ENCODE data around the gene KRTAP1-5. TPM values are rescaled to one million over a fixed set of nuclear protein-coding genes. Genes with fewer than 3 reads are reported as not detected.
"Not testable (repeated sequence)": the region's sequence is repeated elsewhere in the genome, so short reads cannot be mapped to it uniquely, and the experiment has no call there.

The KRTAP1-5 gene
- total RNA-seq, 1 donor from 2014 or later = not detected

DNA sequence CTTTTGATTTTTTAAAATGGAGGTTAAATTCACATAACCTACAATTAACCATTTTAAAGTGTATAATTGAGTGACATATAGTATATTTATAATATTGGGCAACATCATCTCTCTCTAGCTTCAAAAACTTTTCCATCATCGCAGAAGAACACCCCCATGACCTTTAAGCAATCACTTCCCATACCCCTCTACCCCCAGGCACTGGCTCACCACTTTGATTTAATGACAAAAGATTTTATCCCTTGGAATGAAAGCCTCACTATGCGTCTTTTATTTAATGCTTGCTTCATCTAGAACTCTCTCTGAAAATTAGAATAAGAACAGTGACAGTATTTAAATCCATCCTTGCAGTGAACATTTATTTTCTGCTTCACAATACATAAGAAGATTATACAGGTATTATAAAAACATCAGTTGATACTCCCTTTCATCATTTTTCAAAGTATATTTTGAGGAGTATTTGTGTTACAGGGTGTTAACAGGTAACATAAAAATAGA is 10.9 kb upstream of the KRTAP1-5 start:
- H3K36me3 ChIP-seq = no peaks in the 10 kb centered on the region
- intact Hi-C loops (cut with DNase I) = no loop called here
- no peaks in the 10 kb centered on the region for H3K27me3 ChIP-seq (ENCODE audit: low read depth)
- H3K4me3 ChIP-seq = no peak overlapping the region
- no peaks in the 10 kb centered on the region for H3K4me1 ChIP-seq
- H3K9me3 ChIP-seq = no peaks in the 10 kb centered on the region
- TF ChIP-seq, protein P1, sequence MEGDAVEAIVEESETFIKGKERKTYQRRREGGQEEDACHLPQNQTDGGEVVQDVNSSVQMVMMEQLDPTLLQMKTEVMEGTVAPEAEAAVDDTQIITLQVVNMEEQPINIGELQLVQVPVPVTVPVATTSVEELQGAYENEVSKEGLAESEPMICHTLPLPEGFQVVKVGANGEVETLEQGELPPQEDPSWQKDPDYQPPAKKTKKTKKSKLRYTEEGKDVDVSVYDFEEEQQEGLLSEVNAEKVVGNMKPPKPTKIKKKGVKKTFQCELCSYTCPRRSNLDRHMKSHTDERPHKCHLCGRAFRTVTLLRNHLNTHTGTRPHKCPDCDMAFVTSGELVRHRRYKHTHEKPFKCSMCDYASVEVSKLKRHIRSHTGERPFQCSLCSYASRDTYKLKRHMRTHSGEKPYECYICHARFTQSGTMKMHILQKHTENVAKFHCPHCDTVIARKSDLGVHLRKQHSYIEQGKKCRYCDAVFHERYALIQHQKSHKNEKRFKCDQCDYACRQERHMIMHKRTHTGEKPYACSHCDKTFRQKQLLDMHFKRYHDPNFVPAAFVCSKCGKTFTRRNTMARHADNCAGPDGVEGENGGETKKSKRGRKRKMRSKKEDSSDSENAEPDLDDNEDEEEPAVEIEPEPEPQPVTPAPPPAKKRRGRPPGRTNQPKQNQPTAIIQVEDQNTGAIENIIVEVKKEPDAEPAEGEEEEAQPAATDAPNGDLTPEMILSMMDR (IDR thresholded peaks at IDR 0.05) = no peak
- ATAC-seq (no peak), DNase-seq (no peak)
- H3K27ac ChIP-seq = no peak overlapping the region

DNA sequence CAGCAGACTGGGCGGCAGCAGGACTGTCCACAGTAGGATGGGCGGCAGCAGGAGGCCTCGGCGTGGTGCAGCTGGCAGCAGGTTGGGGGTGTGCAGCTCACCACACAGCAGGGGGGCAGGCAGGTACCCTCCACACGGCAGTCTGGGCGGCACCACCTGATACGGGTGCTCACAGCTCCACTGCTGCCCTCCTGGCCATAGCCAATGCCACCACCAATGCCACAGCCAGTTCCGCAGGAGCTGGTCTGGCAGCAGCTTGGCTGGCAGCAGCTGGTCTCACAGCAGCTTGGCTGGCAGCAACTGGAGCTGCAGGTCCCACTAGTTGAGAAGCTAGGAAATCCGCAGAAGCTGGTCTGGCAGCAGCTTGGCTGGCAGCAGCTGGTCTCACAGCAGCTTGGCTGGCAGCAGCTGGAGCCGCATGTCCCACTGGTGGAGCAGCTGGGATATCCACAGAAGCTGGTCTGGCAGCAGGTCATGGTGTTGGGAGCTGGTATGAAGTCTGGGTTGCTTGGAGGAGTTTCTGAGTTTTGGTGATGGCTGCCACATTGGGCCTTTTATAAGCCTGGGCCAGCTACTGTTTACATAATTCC is 7.4 kb upstream of the KRTAP1-5 start, which contains the start of gene KRTAP1-3:
TSS of gene KRTAP1-3 (minus strand) at position 529 of the 590 bp plus-strand sequence. CDS start at position 476, 53 bp downstream.
- H3K9me3 ChIP-seq; H3K36me3 ChIP-seq; H3K27ac ChIP-seq; H3K27me3 ChIP-seq (ENCODE audit: low read depth); DNase-seq; ATAC-seq; intact Hi-C loops (cut with DNase I); H3K4me3 ChIP-seq; H3K4me1 ChIP-seq: not testable (repeated sequence)

DNA sequence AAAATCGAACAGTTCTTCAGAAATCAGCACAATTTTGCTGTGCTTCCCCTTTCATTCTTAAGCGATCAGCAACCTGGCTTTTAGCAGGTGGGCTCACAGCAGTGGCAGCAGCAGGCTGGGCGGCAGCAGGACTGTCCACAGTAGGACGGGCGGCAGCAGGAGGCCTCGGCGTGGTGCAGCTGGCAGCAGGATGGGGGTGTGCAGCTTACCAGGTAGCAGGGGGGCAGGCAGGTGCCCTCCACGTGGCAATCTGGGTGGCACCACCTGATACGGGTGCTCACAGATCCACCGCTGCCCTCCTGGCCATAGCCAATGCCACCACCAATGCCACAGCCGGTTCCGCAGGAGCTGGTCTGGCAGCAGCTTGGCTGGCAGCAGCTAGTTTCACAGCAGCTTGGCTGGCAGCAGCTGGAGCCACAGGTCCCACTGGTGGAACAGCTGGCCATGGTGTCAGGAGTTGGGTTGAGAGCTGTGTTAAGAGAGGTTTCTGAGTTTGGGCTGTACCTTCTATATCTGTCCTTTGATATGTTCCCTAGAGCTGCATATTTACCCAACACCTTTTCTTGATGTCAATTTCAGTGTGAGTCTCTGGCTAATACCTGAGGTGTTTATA is 2.7 kb upstream of the KRTAP1-5 start, which contains the start of gene KRTAP1-4:
TSS of gene KRTAP1-4 (minus strand) at position 563 of the 613 bp plus-strand sequence. CDS start at position 446, 117 bp downstream.
- Histone ChIP-seq H3K9me3 (no peaks in the 10 kb centered on the region), H3K4me1 (no peaks in the 10 kb centered on the region), H3K27ac (no peak within 1 kb of the TSS), H3K4me3 (no peak within 1 kb of the TSS), H3K36me3 (no peaks in the 10 kb centered on the region), H3K27me3 (ENCODE audit: low read depth) (no peaks in the 10 kb centered on the region)
- TF ChIP-seq, protein P1 (IDR thresholded peaks at IDR 0.05) = no peak
- intact Hi-C loops (cut with DNase I) = no loop called here
- DNase-seq = no peak
- no peak for ATAC-seq

DNA sequence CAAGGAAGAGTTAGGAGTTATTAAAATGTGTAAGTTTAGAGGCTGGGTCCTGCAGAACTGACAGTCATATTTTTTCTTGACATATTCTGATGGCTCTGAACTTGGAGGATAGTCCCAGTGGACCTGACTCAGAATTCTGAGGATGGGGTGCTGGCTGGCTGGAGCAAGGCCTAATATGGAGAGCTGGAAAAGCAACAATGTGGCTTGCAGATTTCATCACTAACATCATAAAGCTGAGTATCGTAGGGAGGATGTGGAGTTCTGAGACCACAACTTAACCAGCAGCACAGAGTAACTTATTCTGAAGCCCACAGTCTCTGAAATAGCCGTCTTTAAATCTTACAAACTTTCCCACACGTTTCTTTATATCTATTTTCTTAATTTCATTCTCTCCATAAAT is 2.3 kb downstream of the KRTAP1-5 start:
- no peaks in the 10 kb centered on the region for H3K27me3 ChIP-seq (ENCODE audit: low read depth)
- no peak overlapping the region for H3K4me3 ChIP-seq
- TF ChIP-seq, protein P1 (IDR thresholded peaks at IDR 0.05) = no peak
- no peaks in the 10 kb centered on the region for H3K36me3 ChIP-seq
- no peaks in the 10 kb centered on the region for H3K9me3 ChIP-seq
- H3K27ac ChIP-seq = no peak overlapping the region
- ATAC-seq (no peak), DNase-seq (no peak)
- intact Hi-C loops (cut with DNase I) = no loop called here
- H3K4me1 ChIP-seq = no peaks in the 10 kb centered on the region

DNA sequence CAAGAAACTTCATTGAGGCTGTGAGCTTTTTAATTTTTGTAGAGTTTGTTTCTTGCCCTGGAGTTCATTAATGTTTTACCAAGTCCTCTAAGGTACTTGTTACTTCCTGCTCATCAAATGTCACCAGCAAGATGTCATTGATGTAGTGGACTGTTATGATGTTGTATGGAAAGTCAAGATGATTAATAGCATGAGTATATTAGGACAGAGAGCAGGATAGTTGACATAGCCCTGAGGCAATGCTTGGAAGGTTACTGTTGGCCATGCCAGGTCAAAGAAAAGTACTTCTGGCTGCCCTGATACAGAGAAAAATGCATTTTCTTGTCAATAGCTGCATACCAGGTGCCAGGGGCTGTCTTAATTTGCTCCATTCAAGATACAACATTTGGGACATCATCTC is 6.7 kb downstream of the KRTAP1-5 start:
- Histone ChIP-seq H3K27ac (no peak overlapping the region), H3K4me1 (no peaks in the 10 kb centered on the region), H3K4me3 (no peak overlapping the region), H3K9me3 (no peaks in the 10 kb centered on the region), H3K27me3 (ENCODE audit: low read depth) (no peaks in the 10 kb centered on the region), H3K36me3 (no peaks in the 10 kb centered on the region)
- DNase-seq (no peak), ATAC-seq (no peak)
- TF ChIP-seq, protein P1 (IDR thresholded peaks at IDR 0.05) = no peak
- intact Hi-C loops (cut with DNase I) = no loop called here

DNA sequence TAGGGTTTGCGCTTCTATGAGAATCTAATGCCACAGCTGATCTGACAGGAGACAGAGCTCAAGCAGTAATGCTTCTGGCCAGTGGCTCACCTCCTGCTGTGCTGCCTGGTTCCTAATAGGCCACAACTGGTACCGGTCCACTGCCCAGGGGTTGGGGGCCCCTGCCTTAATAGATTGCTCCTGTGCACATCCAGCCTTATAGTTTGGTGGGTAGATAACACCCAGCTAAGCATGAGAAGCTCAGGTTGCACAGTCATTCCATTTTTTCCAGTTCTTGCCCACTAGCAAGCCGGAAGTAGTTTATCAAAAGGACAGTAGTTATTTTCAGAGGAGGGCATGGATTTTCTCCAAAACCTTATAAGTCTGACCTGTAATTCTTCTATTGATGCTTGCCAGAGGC is 7.6 kb downstream of the KRTAP1-5 start:
- Histone ChIP-seq H3K36me3 (no peaks in the 10 kb centered on the region), H3K27ac (no peak overlapping the region), H3K9me3 (no peaks in the 10 kb centered on the region), H3K4me1 (no peaks in the 10 kb centered on the region), H3K4me3 (no peak overlapping the region), H3K27me3 (ENCODE audit: low read depth) (no peaks in the 10 kb centered on the region)
- DNase-seq (no peak), ATAC-seq (no peak)
- intact Hi-C loops (cut with DNase I) = no loop called here
- TF ChIP-seq, protein P1 (IDR thresholded peaks at IDR 0.05) = no peak

All from lower lobe of right lung (tissue), 2 donors.